GM23248 (cell line): ENCODE results near the gene ADCY10.

Experiments
- EZH2 ChIP-seq: fragments of 200-600 bp; sonication (generic); IDR thresholded peaks from 2 replicates; pipeline ENCODE4 v1.6.1; 2018; ENCODE audit warnings: antibody characterized with exemption, mild to moderate bottlenecking; ENCODE audit not compliant: insufficient read depth, poor library complexity, severe bottlenecking
- EZH2phosphoT487 ChIP-seq: fragments of 200-600 bp; sonication (generic); IDR thresholded peaks from 2 replicates; pipeline ENCODE4 v1.6.1; 2018; ENCODE audit warnings: antibody characterized with exemption, moderate library complexity, mild to moderate bottlenecking, low read depth; ENCODE audit not compliant: insufficient read depth

DNA sequence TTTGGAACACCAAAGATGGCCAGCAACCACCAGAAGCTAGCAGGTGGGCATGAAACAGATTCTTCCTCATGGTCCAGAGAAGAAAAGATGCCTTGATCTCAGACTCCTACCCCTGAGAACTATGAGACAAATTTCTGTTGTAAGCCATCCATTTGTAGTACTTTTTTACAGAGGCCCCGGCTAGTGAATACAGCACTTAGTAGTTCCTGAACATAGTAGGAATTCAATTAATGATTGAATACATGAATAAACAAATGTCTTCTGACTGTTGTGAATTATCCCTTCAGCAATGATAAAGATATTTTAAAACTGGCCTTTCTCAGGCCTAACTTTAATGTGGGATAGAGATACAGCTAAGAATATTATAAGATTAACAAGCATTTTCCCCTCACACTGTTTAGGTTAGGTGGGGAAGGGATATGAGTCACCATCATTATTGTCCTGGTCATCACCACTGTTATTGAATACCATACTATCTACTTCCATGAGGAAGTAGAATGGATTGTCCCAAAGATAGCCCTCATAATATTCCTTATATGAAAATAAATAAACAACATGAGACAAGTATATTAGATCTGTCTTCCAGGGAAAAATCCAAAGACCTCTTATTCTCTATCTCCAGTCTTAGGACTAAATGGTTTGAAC, 51.4 kb downstream of the ADCY10 start:
- TF ChIP-seq EZH2phosphoT487 (no peak), EZH2 (no peak)
